GM18861 (cell line): ENCODE results near the gene MS4A15.
"Not testable (repeated sequence)": the region's sequence is repeated elsewhere in the genome, so short reads cannot be mapped to it uniquely, and the experiment has no call there.

Experiments used
- ATAC-seq: cut with Tn5 transposase; IDR thresholded peaks from one replicate; pipeline ENCODE4 v1.9.1; 2021; ENCODE audit not compliant: unreplicated experiment

The MS4A15 gene

GRCh38 chr11:60753309-60753708 is 3.4 kb upstream of the MS4A15 start:
- ATAC-seq, result no peak

GRCh38 chr11:60754887-60755286 is 1.8 kb upstream of the MS4A15 start:
- ATAC-seq, result no peak

- no peak for ATAC-seq
These were observed 649 bp downstream of the MS4A15 start for GRCh38 chr11:60757231-60757800.

DNA sequence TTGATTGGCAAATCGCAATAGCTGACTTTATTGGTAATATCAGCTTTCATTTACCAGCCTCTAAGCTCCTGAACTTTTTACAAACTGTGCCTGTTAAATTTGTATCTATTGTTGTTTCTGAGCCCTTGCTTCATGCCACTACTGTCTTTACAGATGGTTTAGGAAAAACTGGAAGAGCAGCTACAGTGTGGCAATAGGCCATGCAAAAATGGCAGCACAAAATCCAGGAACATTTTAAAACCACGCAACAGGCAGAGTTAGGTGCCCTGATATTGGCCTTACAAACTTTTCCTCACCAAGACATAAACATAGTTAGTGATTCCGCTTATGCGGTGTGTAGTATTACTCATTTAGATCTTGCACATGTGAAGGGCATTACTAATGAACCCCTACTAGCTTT is 2.0 kb downstream of the MS4A15 start:
- ATAC-seq, result not testable (repeated sequence)

DNA sequence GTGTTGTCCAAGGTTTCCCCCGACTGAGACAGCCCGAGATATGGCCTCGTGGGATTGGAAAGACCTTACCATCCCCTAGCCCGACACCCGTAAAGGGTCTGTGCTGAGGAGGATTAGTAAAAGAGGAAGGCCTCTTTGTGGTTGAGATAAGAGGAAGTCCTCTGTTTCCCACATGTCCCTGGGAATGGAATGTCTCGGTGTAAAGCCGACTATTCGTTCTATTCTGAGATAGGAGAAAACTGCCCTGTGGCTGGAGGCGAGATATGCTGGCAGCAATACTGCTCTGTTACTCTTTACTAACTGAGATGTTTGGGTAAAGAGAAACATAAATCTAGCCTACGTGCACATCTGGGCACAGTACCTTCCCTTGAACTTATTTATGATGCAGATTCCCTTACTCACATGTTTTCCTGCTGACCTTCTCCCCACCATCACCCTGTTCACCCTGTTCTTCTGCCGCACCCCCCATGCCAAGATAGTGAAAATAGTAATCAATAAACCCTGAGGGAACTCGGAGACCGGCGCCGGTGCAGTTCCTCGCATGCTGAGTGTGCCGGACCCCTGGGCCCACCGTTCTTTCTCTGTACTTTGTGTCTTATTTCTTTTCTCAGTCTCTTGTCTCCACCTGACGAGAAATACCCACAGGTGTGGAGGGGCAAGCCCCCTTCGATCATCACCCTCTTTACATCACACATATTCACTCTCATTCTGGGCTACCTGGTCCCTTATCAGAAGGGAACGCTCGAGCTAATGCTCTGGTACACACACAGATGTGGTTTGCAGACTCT is 3.0 kb downstream of the MS4A15 start:
- ATAC-seq, result not testable (repeated sequence)

DNA sequence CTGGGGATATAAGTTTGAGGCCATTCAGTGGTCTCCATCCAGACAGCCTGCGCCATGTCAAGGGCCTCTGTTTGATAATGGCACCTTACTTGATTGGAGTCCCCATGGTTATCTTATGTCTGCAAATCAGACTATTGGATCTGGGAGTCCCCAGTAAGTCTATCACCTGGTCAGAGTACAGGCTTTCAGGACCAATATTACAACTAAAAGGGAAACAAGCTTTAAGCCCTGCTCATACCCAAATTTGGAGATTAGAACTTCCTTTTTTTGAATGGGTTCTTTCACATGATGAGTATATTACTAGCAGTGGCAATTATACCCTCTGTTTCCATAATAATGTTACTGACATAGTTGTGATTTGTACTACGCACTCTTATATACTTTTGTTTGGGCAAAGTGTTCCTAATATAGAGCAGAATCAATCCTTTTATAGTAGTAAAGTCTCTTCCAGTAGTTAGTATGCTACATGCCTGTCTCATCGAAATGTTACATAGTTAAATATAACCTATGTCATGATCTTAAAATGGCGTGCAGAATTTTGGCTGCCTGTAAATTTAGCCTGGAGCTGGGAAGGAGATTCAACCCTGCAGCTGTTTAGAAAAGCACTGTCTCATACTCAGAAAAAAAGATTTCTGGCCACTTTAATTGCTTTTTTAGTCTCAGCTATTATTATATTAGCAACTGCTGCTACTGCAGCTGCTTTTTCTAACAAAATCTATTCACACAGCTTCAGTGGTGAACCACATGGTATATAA is 4.9 kb downstream of the MS4A15 start:
- peak; percentile 29 for ATAC-seq

- ATAC-seq, result peak; percentile 42
These were observed 6.4 kb downstream of the MS4A15 start for GRCh38 chr11:60762851-60763691.

- ATAC-seq, result no peak
These were observed 7.2 kb downstream of the MS4A15 start for GRCh38 chr11:60763692-60764369.

GRCh38 chr11:60764879-60765278 is 8.2 kb downstream of the MS4A15 start:
- peak; percentile 43 for ATAC-seq

- ATAC-seq, result peak; percentile 8
These were observed 8.7 kb downstream of the MS4A15 start for GRCh38 chr11:60765355-60765754.

DNA sequence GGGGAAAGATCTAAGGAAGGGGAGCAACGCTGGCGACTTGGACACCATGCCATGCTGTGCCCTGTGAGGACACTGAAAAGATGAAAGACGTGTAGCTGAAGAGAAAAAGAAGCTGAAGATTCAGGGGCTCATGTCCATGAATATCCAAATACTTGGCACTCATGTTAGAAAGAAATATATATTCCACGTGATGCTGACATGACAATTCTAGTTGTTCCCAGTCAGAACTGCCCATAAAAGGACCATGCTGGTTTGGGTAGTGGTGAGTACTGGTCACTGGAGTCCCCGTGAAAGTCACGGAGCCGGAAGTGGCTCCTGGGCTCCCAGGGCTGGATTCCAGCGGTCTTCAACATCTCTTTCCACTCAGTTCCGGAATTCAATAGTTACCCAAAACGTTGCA is 9.9 kb downstream of the MS4A15 start:
- no peak for ATAC-seq

DNA sequence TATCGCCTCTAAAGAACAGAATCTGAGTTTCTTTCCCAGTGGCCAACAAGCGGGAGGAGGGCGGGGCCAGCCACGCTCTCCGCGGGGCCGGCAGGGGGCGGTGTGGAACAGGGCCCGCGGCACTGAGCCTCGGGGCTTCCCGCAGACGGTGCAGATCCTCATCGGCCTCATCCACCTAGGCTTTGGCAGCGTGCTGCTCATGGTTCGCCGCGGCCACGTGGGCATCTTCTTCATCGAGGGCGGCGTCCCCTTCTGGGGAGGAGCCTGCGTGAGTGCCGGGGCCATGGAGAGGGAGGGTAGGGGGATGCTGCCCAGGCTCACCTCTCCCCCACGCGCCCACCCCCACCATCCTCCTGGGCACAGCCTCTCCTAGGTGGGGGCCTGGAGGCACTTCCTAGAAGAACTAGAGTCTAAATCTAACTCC is 10.7 kb downstream of the MS4A15 start:
- ATAC-seq, result no peak

- ATAC-seq, result no peak
These were observed 11.5 kb downstream of the MS4A15 start for GRCh38 chr11:60768202-60768601.

DNA sequence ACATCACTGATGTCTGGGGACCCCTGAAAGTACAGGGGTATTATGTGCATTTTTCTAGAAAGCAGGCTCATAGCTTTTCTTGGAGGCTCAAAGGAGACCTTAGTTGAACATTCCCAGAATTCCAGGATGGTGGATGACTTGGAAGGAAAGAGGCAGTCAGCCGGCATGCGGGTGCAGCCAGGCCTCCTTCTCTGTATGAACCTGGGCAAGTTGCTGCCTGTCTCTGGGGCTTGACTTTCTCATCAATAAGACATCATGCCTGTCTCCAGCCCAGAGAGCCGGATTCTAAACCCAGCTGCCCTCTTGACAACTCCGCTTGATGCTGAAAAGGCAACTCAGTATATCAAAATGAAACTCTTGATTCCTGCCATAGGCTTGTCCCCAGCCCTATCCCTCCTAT is 12.6 kb downstream of the MS4A15 start:
- ATAC-seq, result no peak

- no peak for ATAC-seq
These were observed 13.1 kb downstream of the MS4A15 start for GRCh38 chr11:60769811-60770210.

DNA sequence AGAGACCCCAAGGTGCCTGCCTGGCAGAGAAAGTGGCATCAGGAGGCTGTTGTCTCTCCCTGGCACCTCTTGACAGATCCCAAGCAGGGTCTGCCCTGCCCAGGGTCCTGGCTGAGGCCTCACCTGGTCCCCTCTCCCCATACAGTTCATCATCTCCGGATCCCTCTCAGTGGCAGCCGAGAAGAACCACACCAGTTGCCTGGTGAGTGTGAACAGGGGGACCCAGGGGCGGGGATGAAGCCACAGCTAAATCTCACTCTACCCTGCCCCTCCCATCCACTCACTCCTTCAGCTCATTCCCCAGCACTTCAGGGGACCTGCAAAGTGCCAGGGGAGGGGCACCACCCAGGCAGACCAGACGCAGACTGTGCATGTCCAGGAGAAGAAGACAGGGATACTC is 14.5 kb downstream of the MS4A15 start:
- ATAC-seq, result no peak

DNA sequence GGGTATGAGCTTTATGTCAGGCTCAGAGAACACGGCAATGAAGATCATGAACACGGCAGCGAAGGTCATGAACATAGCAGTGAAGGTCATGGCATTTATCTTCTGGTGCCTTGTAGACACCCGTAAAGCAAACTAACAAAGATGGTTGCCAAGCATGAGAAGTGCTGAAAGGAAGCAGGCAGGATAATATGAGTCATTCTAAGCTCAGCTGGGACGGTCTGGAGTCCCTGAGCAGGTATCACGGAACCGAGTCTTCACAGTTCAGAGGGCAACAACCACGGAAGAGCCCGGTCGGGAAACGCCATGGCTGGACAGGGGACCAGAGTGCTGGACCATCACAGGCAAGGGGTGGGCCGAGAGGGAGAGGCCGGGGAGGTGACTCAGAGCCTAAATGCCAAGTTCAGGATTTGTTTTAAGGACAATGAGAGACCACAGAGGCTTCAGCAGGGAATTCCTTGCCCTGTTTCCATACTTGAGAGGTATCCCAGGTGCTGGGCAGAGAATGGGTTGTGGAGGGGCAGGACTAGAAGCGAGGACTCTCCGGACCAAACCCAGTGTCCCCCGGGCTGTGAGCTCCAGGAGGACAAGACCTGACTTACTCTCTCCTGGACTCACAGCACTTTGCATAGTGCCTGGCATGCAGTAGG is 15.3 kb downstream of the MS4A15 start:
- no peak for ATAC-seq

- no peak for ATAC-seq
These were observed 16.0 kb downstream of the MS4A15 start for GRCh38 chr11:60772666-60773065.

- ATAC-seq, result no peak
These were observed 18.1 kb downstream of the MS4A15 start for GRCh38 chr11:60774726-60775125.

DNA sequence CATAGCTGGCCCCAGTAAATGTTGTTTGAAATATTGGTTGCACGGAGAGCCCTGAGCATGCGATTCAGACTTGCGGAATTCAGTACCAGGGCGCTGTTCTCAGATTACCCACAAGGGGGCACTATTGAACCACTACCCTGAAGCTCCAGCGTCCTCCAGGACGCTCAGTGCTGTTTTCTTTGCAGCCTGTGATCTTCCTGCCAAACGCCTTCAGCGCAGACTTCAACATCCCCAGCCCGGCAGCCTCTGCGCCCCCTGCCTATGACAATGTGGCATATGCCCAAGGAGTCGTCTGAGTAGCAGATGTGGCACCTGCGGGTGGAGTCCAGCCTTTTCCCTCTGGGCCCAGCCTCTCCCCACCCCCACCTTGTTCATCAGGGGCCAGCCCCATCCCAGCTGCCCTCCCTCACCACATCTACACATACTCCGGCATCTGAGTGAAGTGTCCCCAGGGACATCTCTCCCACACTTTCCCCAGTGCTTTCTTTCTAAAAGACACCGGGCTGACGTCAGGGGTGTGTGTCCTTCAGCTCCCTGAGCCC is 18.8 kb downstream of the MS4A15 start:
- peak; percentile 74 for ATAC-seq
